ENCODE results near the gene SCP2D1. TPM values are rescaled to one million over a fixed set of nuclear protein-coding genes. Genes with fewer than 3 reads are reported as not detected.

Gene SCP2D1
- total and polyA plus RNA-seq, 2 donors (not counting 3 experiments of a cell fraction or from before 2014, with no cell fraction given), result not detected

GRCh38 chr20:18853216-18853615, 39.6 kb downstream of the SCP2D1 start:
- DNase-seq (ENCODE audit: low read depth, low spot score), result no peak
- BruUV-seq (replicated peaks), result no TSS peak
- no peaks in the 10 kb centered on the region for H4K20me1 ChIP-seq (replicated peaks; ENCODE audit: control insufficient read depth, extremely low read depth, insufficient read depth, low read length)
- CTCF ChIA-PET, result no interaction called here
- H3K27me3 ChIP-seq (ENCODE audit: control insufficient read depth in 2 of 2, insufficient read depth in 2 of 2, low read length in 2 of 2), result no peaks in the 10 kb centered on the region
- dilution Hi-C loops (cut with MboI; ENCODE audit: extremely low pct_ligation_motif_present, low sequenced_read_pairs), result no loop called here
- no peaks in the 10 kb centered on the region for H3K9me1 ChIP-seq (replicated peaks; ENCODE audit: control insufficient read depth, extremely low read depth, insufficient read depth, low read length)
- H3K27ac ChIP-seq (ENCODE audit: insufficient read depth, low read depth, low read length), result no peak overlapping the region
- no peak overlapping the region for H3K9ac ChIP-seq (replicated peaks; ENCODE audit: extremely low read depth, insufficient read depth, low read length)
- POLR2A ChIA-PET, result no interaction called here
- no peaks in the 10 kb centered on the region for H3K79me2 ChIP-seq (ENCODE audit: control insufficient read depth, insufficient read depth, low read length)
- H3K9me3 ChIP-seq (replicated peaks; ENCODE audit: control insufficient read depth, insufficient read depth, low read length), result no peaks in the 10 kb centered on the region
- no peak overlapping the region for H3K4me3 ChIP-seq (replicated peaks in 1 of 3; ENCODE audit: insufficient read depth in 1 of 3, low read depth in 1 of 3, low read length in 3 of 3)
- intact Hi-C loops (cut with micrococcal nuclease), result no loop called here
- H3K36me3 ChIP-seq (ENCODE audit: control insufficient read depth in 2 of 2, extremely low read depth in 1 of 2, insufficient read depth in 2 of 2, low read length in 2 of 2), result no peaks in the 10 kb centered on the region
- no peaks in the 10 kb centered on the region for H3K4me1 ChIP-seq (ENCODE audit: control insufficient read depth, extremely low read depth, insufficient read depth, low read length)
- no peak overlapping the region for H2AFZ ChIP-seq (ENCODE audit: low read depth, low read length)
- no peak for FAIRE-seq
- no peak overlapping the region for H3K4me2 ChIP-seq (ENCODE audit: insufficient read depth, low read length)
- no peak for TF ChIP-seq POLR2AphosphoS5 (IDR thresholded peaks at IDR 0.05; ENCODE audit: insufficient read depth, low read depth, low read length)
- no peak for TF ChIP-seq POLR2A (IDR thresholded peaks at IDR 0.05; ENCODE audit: low read depth, low read length)
- no peak for TF ChIP-seq CTCF (IDR thresholded peaks at IDR 0.05; ENCODE audit: extremely low read depth in 1 of 2, insufficient read depth in 1 of 2, low read depth in 1 of 2, low read length in 2 of 2)
- TF ChIP-seq, protein P1, sequence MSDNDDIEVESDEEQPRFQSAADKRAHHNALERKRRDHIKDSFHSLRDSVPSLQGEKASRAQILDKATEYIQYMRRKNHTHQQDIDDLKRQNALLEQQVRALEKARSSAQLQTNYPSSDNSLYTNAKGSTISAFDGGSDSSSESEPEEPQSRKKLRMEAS (IDR thresholded peaks at IDR 0.05; ENCODE audit: insufficient read depth, insufficient read length), result no peak
- no peak for TF ChIP-seq JUN (IDR thresholded peaks at IDR 0.05; ENCODE audit: borderline replicate concordance, insufficient read depth, insufficient read length, low read depth)
- no peak for TF ChIP-seq MYC (IDR thresholded peaks at IDR 0.05; ENCODE audit: low read depth, low read length)
- TF ChIP-seq FOS (IDR thresholded peaks at IDR 0.05; ENCODE audit: borderline replicate concordance, insufficient read depth, low read length), result no peak
- TF ChIP-seq GATA2 (IDR thresholded peaks at IDR 0.05; ENCODE audit: insufficient read depth, insufficient read length, low read depth, low read length), result no peak
- no peak for TF ChIP-seq EZH2 (IDR thresholded peaks at IDR 0.05; ENCODE audit: borderline replicate concordance, low read depth, low read length, severe bottlenecking)
